GM13976 (cell line): ENCODE measurements around the gene METTL18.

Source experiments
- DNase-seq: peaks from one replicate; pipeline ENCODE4 v3.0.0; 2012; ENCODE audit warnings: low spot score
- in situ Hi-C: fragments of 300-500 bp; cut with MboI; formaldehyde crosslinking; loops from one replicate; pipeline ENCODE4 v1.12.0; 2022; ENCODE audit warnings: low sequenced_read_pairs, mixed read lengths, inconsistent platforms; ENCODE audit not compliant: unreplicated experiment
- TF ChIP-seq, protein P1 (sequence below): IDR thresholded peaks from 2 replicates; pipeline ENCODE4 v1.5.1; 2012; ENCODE audit warnings: borderline replicate concordance, mild to moderate bottlenecking; ENCODE audit not compliant: insufficient read depth; ENCODE audit errors: extremely low read depth, missing control alignments, control extremely low read depth

METTL18 gene

DNA sequence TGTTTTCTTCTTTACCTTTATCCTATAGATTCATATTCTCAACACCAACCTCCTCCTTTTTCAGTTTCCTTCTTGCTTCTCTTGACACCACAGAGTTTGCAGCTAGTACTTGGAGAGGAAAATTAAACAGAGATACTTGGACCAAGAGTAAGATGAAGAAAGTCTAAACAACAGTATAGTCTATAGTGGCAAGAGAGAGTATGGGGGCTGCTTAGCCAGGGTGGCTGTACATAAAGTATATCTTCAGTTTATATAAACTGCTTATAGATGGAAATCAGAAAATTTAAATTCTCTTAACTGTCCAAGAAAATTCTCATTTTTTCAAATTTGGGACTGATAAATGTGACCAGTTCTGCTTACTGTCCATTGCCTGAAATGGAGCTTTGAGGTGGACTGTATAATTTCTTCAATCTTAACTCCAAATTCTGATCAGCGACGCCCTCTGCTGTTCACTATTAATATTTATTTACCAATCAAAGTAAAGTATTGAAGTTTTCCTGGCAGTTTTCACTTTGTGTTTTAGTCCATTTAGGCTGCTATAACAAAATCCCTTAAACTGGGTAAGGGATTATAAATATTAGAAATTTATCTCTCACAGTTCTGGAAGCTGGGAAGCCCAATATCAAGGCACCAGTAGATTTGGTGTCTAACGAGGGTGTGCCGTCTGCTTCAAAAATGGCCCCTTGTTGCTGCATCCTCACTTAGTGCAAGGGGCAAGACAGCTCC, 14.8 kb upstream of the METTL18 start:
- TF ChIP-seq, protein P1, sequence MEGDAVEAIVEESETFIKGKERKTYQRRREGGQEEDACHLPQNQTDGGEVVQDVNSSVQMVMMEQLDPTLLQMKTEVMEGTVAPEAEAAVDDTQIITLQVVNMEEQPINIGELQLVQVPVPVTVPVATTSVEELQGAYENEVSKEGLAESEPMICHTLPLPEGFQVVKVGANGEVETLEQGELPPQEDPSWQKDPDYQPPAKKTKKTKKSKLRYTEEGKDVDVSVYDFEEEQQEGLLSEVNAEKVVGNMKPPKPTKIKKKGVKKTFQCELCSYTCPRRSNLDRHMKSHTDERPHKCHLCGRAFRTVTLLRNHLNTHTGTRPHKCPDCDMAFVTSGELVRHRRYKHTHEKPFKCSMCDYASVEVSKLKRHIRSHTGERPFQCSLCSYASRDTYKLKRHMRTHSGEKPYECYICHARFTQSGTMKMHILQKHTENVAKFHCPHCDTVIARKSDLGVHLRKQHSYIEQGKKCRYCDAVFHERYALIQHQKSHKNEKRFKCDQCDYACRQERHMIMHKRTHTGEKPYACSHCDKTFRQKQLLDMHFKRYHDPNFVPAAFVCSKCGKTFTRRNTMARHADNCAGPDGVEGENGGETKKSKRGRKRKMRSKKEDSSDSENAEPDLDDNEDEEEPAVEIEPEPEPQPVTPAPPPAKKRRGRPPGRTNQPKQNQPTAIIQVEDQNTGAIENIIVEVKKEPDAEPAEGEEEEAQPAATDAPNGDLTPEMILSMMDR, result peak; percentile 11
- peak; percentile 60 for DNase-seq
- in situ Hi-C loops, result no loop called here

DNA sequence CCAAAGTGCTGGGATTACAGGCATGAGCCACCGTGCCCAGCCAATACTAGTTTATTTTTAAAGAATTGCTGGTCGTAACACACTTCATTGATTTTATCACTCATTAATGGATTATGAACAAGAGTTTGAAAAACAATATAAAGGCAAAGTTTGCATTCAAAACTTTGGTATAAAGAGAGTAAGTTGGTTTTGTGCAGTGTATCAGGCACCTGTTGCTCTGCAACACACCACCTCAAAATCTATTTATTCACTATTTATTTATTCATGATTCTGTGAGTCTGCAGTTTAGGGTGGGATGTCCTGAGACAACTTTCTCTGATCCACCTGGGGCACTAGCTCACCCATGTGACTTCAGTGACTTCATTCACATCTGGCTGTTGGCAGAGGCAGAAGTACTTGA, 10.2 kb upstream of the METTL18 start:
- TF ChIP-seq, protein P1, result no peak
- DNase-seq, result no peak
- in situ Hi-C loops, result no loop called here

DNA sequence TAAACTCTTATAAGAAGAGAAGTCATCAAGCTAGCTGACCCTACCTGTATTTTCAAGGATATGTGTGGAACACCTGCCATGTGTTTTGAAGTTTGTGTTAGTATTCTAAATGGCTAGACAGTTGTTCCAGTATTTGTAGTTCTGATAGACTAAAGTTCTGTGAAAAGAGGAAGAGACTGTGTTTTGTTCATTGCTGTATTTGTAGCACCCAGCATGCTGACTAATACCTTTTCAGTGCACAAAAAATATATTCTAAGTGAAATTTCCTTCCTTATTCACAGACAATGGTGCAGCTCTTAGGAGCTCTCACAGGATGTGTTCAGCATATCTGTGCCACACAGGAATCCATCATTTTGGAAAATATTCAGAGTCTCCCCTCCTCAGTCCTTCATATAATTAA, 8.2 kb upstream of the METTL18 start:
- TF ChIP-seq, protein P1, result no peak
- in situ Hi-C loops, result no loop called here
- DNase-seq, result no peak

DNA sequence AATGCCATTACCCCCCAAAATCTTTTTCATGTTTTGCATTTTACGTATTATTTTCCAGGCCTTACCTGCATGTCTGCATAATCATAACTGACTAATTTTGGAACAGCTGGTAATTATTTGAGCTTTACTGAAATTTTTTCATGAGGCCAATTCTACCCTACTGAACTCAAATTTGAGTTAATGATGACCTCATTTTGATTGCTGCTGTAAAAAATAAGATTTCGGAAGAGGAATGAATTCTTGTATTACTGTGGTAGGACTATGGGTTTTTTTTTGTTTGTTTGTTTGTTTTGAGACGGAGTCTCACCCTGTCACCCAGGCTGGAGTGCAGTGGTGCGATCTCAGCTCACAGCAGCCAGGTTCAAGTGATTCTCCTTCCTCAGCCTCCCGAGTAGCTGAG, 2.6 kb upstream of the METTL18 start:
- in situ Hi-C loops, result loop anchor here (10.0 kb wide), 1 partner anchor 192 kb away; no protein-coding TSS in a partner anchor
- TF ChIP-seq, protein P1, result no peak
- no peak for DNase-seq

DNA sequence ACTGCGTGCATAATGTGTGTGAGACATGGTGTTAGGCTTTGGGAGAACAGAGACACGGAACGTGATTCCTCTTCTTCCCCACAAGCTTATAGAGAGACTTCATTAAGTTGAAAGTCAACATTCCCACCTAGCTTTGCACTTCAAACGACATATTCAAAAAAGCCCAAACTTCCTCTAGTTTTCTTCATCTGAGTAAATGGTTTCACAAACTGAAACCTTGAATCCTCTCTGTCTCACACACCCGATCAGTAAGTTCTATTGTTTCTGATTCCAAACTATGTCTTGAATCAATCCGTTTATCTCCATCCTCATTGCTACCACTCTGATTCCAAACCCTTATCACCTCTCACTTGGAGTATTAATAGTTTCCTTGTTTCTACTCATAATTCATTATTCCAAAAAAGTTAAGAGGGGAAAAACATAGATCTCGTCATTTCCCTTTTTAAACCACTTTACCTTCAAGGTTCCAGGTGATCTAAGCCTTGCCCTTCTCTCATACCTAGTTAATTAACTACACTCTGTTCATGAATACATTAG, 1.6 kb upstream of the METTL18 start:
- DNase-seq, result no peak
- in situ Hi-C loops, result loop anchor here (10.0 kb wide), 1 partner anchor 192 kb away; no protein-coding TSS in a partner anchor
- TF ChIP-seq, protein P1, result no peak

DNA sequence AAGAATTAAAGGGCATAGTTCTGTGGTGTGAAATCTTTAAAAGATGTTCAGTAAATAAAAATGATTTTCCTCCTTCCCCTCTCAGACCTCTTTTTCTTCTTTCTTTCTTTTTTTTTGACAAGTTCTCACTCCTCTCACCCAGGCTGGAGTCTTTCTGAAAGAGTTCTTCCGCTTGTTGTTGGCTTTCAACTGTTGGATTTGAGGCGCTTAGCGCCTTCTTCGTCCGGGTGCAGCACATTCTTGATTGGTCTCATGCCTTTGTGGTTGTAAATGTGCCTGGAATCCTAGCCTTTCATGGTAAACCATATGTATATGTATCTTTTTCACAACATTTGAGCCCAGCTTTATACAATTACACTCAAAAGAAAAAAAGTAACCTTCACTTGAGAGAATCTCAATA, 980 bp upstream of the METTL18 start:
- in situ Hi-C loops, result loop anchor here (10.0 kb wide), 1 partner anchor 191 kb away; no protein-coding TSS in a partner anchor
- TF ChIP-seq, protein P1, result no peak
- no peak for DNase-seq
